Medulla oblongata (tissue), 1 donor: ENCODE data around the gene CHAF1A.

Experiments used
- DNase-seq: peaks from one replicate; pipeline ENCODE4 v3.0.0-alpha.2; 2015; ENCODE audit errors: extremely low spot score

CHAF1A gene, protein sequence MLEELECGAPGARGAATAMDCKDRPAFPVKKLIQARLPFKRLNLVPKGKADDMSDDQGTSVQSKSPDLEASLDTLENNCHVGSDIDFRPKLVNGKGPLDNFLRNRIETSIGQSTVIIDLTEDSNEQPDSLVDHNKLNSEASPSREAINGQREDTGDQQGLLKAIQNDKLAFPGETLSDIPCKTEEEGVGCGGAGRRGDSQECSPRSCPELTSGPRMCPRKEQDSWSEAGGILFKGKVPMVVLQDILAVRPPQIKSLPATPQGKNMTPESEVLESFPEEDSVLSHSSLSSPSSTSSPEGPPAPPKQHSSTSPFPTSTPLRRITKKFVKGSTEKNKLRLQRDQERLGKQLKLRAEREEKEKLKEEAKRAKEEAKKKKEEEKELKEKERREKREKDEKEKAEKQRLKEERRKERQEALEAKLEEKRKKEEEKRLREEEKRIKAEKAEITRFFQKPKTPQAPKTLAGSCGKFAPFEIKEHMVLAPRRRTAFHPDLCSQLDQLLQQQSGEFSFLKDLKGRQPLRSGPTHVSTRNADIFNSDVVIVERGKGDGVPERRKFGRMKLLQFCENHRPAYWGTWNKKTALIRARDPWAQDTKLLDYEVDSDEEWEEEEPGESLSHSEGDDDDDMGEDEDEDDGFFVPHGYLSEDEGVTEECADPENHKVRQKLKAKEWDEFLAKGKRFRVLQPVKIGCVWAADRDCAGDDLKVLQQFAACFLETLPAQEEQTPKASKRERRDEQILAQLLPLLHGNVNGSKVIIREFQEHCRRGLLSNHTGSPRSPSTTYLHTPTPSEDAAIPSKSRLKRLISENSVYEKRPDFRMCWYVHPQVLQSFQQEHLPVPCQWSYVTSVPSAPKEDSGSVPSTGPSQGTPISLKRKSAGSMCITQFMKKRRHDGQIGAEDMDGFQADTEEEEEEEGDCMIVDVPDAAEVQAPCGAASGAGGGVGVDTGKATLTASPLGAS

DNA sequence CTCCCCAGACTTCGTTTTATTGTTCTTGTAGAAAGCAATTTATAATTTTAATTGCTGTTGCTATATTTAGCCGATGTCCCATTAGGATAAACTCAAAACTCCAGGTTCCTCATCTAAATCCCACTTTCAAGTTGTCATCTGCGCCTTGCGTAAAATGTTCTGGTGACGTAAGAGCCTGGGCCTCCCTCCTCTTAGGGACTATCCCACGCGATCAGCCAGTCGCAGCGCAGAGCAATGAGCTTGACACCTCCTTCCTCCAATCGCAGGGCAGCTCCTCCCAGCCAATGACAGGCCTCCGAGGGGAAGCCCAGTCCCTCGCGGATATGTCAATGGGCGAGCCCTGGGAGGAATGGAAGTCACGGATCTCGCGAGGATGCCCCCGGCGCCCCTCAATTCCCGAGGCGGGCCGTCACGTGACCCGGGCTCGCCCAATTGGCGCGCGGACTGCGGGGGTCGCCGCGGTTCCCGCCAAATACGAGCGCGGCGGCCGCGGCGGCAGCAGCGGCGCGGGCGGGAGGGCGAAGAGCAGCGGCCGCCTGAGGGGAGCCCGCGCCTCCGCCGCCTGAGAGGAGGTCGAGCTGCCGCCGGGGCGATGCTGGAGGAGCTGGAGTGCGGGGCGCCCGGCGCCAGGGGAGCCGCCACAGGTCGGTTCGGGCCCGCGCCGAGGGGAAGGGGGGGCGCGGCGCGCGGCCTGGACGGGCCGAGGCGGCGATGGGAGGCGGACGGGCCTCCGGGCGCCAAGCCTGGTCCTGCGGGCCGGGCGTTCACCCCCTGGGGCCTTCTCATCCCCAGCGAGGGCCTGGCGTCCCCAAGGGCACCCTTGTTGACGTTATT lies at the start of gene CHAF1A:
CHAF1A (plus strand) TSS at position 470 of the 834 bp plus-strand sequence; CDS start at position 593, 123 bp downstream.
- DNase-seq: peak; percentile 100

DNA sequence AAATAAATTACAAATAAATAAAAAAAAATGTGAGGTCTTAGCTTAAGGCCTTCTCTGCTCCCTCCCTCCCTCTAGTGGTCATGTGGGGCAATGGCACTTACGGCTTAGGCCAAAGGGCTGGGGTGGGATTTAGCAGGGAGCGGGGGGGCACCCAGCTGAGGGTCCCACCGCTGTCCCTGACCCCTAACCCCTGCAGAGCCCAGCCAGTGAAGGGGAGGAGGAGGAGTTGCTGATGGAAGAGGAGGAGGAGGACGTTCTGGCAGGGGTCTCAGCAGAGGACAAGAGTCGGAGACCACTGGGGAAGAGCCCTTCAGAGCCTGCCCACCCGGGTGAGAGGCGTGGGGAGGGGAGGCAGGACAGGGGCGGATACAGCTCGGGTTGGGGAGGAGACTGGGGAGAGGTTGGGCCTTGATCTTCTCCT lies 49.7 kb upstream of the CHAF1A start:
- peak; percentile 46 for DNase-seq

- DNase-seq: no peak
These were observed 48.2 kb upstream of the CHAF1A start for GRCh38 chr19:4354282-4354681.

DNA sequence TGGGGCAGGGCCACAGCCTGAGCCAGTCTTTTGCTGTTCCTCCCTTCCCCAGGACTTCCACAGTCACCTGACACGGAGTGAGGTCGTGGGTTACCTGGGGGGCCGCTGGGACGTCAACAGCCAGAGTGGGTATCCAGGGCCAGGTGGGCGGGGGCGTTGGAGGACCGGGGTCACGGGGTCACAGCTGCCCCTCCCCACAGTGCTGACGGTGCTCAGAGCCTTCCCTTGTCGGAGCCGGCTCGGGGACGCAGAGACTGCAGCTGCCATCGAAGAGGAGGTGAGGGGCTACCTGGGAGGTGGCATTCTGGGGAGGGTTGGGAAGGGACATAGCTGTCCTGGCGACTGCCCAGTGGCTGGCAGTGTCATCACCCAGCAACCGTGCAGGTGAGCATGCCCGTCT lies 47.5 kb upstream of the CHAF1A start:
- DNase-seq: no peak

GRCh38 chr19:4357095-4357797 lies 45.2 kb upstream of the CHAF1A start:
- no peak for DNase-seq

DNA sequence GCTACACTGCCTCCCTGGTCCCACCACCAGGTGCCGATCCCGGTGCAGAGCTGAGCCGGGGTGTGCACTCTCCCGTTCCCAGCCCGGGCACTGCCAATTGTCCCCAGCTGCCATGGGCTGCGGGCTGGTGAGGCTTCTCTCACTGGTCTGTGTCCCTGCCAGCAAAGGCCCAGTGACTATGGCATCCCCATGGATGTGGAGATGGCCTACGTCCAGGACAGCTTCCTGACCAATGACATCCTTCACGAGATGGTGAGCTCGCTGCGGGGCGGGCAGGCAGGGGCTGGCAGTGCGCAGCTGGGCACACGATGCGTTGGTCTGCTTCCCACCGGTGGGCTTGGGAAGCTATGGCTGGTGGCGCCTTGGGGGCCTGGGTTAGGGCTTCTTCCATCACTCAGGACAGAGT lies 44.5 kb upstream of the CHAF1A start:
- DNase-seq: no peak

DNA sequence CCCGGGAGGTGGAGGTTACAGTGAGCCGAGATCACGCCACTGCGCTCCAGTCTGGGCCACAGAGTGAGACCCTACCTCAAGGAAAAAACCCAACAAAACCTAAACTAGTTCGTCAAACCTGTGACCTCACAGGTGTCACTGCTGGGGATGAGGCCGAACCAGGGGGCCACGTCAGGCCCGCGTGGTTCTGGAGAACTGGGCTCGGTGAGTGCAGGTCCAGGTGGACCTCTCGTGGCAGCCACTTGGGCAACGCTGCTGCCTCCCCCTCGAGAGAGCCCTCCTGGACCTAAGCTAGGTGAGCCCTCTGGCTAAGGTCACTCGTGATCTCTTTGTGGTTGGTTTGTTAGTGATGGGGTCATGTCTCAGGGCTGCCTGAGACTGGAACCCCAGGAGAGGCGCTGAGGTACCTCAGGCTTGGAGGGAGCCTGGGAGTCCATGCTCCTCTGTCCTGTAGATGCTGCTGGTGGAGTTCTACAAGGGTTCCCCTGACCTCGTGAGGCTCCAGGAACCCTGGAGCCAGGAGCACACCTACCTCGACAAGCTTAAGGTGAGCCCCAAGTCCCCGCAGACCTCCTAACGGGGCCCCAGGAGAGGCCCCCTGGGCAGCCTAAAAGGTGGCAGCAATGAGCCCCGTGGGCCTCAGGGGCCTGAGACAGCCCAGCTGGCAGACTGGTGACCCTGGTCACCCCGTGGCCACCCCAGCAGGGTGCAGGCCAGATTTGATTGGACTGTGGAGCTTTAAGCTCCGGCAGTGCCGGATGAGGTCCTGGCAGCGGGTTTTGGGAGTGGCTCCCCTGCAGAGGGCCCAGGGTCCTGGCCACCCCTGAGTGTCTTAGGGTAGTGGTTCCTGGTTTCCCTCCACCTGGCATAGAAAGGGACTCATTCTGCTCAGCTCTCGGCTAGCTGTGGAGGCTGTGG lies 43.5 kb upstream of the CHAF1A start:
- no peak for DNase-seq

DNA sequence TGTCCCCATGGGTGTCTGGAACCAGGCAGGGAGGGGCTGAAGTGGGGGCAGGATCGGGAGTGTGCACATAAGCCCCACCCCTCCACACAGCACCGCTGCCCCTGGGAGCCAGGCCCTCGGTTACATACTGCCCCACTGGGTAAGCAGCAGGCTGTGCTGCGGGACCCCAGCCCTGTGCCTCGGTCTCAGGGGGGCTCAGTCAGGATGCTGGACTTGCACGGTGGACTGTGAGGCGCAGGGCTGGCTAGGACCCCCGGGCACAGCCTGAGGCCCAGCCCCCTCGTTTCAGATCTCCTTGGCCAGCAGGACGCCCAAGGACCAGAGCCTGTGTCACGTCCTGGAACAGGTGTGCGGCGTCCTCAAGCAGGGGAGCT lies 42.8 kb upstream of the CHAF1A start:
- no peak for DNase-seq

GRCh38 chr19:4360081-4360569 lies 42.3 kb upstream of the CHAF1A start:
- no peak for DNase-seq

DNA sequence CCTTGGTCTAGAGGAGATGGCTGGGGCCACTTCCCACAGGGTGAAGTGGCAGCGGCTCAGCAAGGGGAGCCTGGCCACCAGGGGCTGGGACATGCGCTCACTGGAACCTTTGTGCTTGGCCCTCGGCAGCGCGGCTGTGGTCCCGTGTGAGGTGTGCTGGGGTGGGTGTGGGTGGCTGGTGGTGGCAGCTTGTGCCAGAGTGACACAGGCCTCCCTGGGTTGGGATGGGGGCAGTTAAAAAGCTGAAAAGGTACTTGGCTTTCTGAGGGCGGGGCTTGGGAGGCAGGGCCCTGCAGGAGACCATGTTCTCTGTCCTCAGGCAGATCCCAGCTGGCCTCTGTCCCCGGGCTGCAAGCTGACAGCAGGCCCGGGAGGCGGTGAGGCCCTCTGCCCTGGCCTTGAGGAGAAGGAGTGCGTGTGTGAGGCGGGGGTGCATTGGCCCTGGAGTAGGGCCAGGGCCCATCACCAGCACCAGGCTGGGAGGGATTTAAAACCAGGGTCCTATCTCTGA lies 41.7 kb upstream of the CHAF1A start:
- DNase-seq: no peak

GRCh38 chr19:4361152-4362046 lies 41.0 kb upstream of the CHAF1A start:
- no peak for DNase-seq

DNA sequence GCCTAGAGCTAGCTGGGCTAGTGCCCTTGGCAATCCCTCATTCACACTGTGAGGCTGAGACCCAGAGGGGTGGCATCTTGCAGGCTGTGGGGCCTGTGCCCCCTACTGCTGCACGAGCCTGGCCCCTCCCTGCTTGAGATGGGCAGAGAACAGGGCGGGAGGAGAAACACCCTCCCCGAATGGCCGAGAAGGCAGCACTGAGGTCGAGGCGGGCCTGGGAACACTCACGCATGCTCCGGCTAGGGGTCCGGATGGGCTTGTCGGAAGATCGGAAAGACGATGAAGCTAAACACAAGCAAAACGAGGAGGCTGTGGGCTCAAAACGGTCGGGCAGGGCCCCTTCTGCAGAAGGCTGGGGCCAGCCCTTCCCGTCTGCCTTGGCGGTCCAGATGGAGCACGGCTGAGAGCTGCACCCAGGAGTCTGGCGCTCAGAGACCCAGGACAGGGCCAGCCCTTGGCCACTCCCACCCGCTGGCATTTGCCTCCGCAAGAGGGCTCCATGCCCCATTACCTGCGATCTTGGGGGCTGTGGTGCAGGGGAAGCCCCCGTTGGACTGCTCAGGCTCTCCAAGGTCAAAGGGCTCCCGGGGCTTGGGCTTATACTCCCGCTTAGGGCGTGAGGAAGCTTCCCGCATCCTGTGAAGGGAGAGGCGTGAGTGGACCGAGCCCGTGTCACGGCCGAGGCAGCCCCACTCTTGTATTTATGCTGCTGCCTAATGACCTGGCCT lies 40.2 kb upstream of the CHAF1A start:
- DNase-seq: no peak

GRCh38 chr19:4362831-4363545 lies 39.5 kb upstream of the CHAF1A start:
- DNase-seq: no peak

DNA sequence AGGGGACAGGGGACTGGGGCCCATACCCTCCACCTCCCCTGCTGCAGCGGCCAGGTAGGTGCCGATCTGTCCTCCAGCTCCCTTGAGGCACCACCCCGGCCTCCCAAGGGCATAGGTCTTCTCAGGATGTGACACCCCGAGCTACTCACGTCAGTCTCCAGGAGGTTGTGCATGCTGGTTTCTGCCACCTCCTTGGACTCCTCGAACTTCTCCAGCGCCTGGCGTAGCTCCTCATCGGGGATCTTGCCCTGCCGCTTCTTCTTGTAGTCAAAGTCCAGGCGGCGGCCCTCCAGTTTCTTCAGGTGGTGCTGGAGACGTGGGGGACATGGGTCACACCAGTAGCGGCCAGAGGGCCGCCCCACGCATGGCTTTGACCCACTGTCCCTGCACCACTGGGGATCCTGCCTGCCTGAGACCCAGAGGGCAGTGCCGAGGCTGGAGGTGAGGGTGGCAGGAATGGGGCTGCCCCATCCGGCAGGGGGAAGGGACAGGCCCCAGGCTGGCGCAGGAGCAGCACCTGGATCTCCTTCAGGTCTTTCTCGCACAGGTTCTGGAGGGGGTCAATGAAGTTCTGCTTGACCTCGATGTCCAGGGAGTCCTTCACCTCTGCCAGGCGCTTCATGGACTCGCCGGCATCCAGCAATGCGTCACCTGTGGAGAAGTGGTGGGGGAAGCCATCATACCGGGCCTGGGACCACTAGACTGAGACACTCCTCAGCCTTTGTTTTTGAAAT lies 38.7 kb upstream of the CHAF1A start:
- DNase-seq: no peak

DNA sequence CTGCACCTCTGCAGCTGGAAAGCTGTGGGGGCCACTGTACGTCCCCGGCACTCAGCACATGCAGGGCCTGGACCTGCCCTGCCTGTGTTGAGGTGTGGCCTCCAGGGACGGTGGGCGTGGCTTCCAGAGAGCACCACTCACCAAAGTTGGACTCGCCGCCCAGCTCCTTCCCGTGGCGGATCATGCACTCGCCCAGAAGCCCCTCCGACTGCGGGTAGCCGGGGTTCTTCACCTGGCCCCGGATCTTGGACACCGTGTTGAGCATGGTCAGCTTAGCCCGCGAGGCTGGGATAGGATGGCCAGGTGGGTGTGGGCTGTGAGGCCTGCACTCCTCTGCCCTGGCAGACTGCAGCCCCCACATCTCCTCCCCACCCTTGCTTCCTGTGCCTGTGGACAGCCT lies 37.1 kb upstream of the CHAF1A start:
- DNase-seq: no peak

- DNase-seq: no peak
These were observed 36.4 kb upstream of the CHAF1A start for GRCh38 chr19:4365791-4366665.
